HepG2 (cell line): Measurements from ENCODE around the gene ABCB6. TPM values are rescaled to one million over a fixed set of nuclear protein-coding genes. Genes with fewer than 3 reads are reported as not detected.

Experiments used
- ARID4A ChIP-seq: sonication (generic); formaldehyde crosslinking; IDR thresholded peaks from 2 replicates; pipeline ENCODE4 v1.5.0; 2020; ENCODE audit warnings: mild to moderate bottlenecking, missing genetic modification reagents, borderline replicate concordance
- ATF2 ChIP-seq: sonication (generic); formaldehyde crosslinking; IDR thresholded peaks from 2 replicates; pipeline ENCODE4 v1.4.0; 2020; ENCODE audit warnings: missing genetic modification reagents
- CREB3 ChIP-seq: sonication (generic); formaldehyde crosslinking; IDR thresholded peaks from 2 replicates; pipeline ENCODE4 v1.5.0; 2020; ENCODE audit warnings: missing genetic modification reagents
- FOXC1 ChIP-seq: sonication (generic); formaldehyde crosslinking; IDR thresholded peaks from 2 replicates; pipeline ENCODE4 v1.8.0; 2022; ENCODE audit warnings: mild to moderate bottlenecking, missing genetic modification reagents, borderline replicate concordance
- GZF1 ChIP-seq: sonication (generic); formaldehyde crosslinking; IDR thresholded peaks from 2 replicates; pipeline ENCODE4 v1.5.1; 2020; ENCODE audit warnings: mild to moderate bottlenecking, missing genetic modification reagents
- MED8 ChIP-seq: sonication (generic); formaldehyde crosslinking; IDR thresholded peaks from 2 replicates; pipeline ENCODE4 v1.8.1; 2023; ENCODE audit warnings: mild to moderate bottlenecking, missing genetic modification reagents; ENCODE audit not compliant: insufficient replicate concordance
- SMYD3 ChIP-seq: sonication (generic); formaldehyde crosslinking; IDR thresholded peaks from 2 replicates; pipeline ENCODE4 v1.8.1; 2023; ENCODE audit warnings: mild to moderate bottlenecking, missing genetic modification reagents
- SNRNP70 ChIP-seq: fragments of 200-400 bp; formaldehyde crosslinking; IDR thresholded peaks from 2 replicates; pipeline ENCODE4 v1.6.1; 2017; ENCODE audit warnings: mild to moderate bottlenecking, low read depth, low read length, moderate library complexity
- SP5 ChIP-seq: IDR thresholded peaks from 2 replicates; pipeline ENCODE4 v1.6.1; 2016; ENCODE audit warnings: low read depth, borderline replicate concordance
- STAT5B ChIP-seq: sonication (generic); formaldehyde crosslinking; IDR thresholded peaks from 2 replicates; pipeline ENCODE4 v1.4.0; 2020; ENCODE audit warnings: missing genetic modification reagents
- TFDP1 ChIP-seq: IDR thresholded peaks from 2 replicates; pipeline ENCODE4 v1.6.1; 2016; ENCODE audit warnings: missing compliant biosample characterization, missing genetic modification reagents, borderline replicate concordance
- TOE1 ChIP-seq: sonication (generic); formaldehyde crosslinking; IDR thresholded peaks from 2 replicates; pipeline ENCODE4 v1.4.0; 2020; ENCODE audit warnings: mild to moderate bottlenecking, missing genetic modification reagents
- U2AF1 ChIP-seq: fragments of 200-400 bp; formaldehyde crosslinking; optimal IDR thresholded peaks from 2 replicates; pipeline ENCODE3; 2017; ENCODE audit warnings: mild to moderate bottlenecking, low read depth, low read length
- ZBTB2 ChIP-seq: sonication (generic); formaldehyde crosslinking; IDR thresholded peaks from 2 replicates; pipeline ENCODE4 v1.8.0; 2022; ENCODE audit warnings: low read depth, missing genetic modification reagents
- ZC3H13 ChIP-seq: sonication (generic); formaldehyde crosslinking; IDR thresholded peaks from 2 replicates; pipeline ENCODE4 v1.8.1; 2023; ENCODE audit warnings: mild to moderate bottlenecking, missing genetic modification reagents, moderate library complexity
- ZNF101 ChIP-seq: sonication (generic); formaldehyde crosslinking; IDR thresholded peaks from 2 replicates; pipeline ENCODE4 v1.4.0; 2020; ENCODE audit warnings: mild to moderate bottlenecking, low read depth, missing genetic modification reagents, borderline replicate concordance
- ZNF549 ChIP-seq: sonication (generic); formaldehyde crosslinking; IDR thresholded peaks from 2 replicates; pipeline ENCODE4 v1.5.0; 2020; ENCODE audit warnings: missing genetic modification reagents
- ZNF709 ChIP-seq: sonication (generic); formaldehyde crosslinking; IDR thresholded peaks from 2 replicates; pipeline ENCODE4 v1.5.0; 2020; ENCODE audit warnings: mild to moderate bottlenecking, missing genetic modification reagents
- ZNF777 ChIP-seq: sonication (generic); formaldehyde crosslinking; IDR thresholded peaks from 2 replicates; pipeline ENCODE4 v1.4.0; 2020; ENCODE audit warnings: missing genetic modification reagents
- polyA plus RNA-seq, 8 experiments: library from polyadenylated mRNA; depleted of rRNA in 3 of 8; stranded (reverse) in 7 of 8; unstranded in 1 of 8; fragments of >200 nt; fragmentation: Illumina TruSeq in 4 of 8; extraction: Trizol in 4 of 8; gene quantifications; 2 replicates each; pipeline versions ENCODE4 v1.2.1 to v1.2.3, GENCODE V29; 2011 to 2016; ENCODE audit warnings: low read depth in 4 of 8, missing spikeins in 1 of 8, mixed read lengths in 1 of 8; ENCODE audit not compliant: insufficient read depth in 1 of 8
- total RNA-seq, 5 experiments: library from RNA; depleted of rRNA; stranded (reverse); fragments of >200 nt; fragmentation: Illumina TruSeq; extraction: Trizol; gene quantifications; 2 replicates each; pipeline ENCODE4 v1.2.3, GENCODE V29; 2016; ENCODE audit warnings: low read depth in 1 of 5

Gene ABCB6
- total and polyA plus RNA-seq, 2 of the 13 experiments (the other 11 are each of a cell fraction or from before 2014, with no cell fraction given), result 91.1 to 137 TPM

GRCh38 chr2:219253753-219254589 lies 35.2 kb upstream of the ABCB6 start, which contains the start of gene TUBA4A (continued):
- no peak for TF ChIP-seq ZBTB2 (CRISPR knock-in tag)
- TF ChIP-seq SP5 (CRISPR knock-in tag), result peak; percentile 62; the same call in 1 of the 2 replicates
- TF ChIP-seq ZNF549 (CRISPR knock-in tag), result no peak
- TF ChIP-seq TOE1 (CRISPR knock-in tag), result no peak
- 0 out of 2 replicates have a peak, but pooled peaks have one; percentile 25 for TF ChIP-seq ZC3H13
- no peak for TF ChIP-seq MED8 (CRISPR knock-in tag)
- no peak for TF ChIP-seq GZF1 (CRISPR knock-in tag)
- TF ChIP-seq FOXC1 (CRISPR knock-in tag), result peak; percentile 71
- TF ChIP-seq ARID4A (CRISPR knock-in tag), result peak; percentile 77
- TF ChIP-seq TFDP1 (CRISPR knock-in tag), result no peak
- TF ChIP-seq ZNF777 (CRISPR knock-in tag), result peak; percentile 54; the same call in 1 of the 2 replicates
- no peak for TF ChIP-seq CREB3 (CRISPR knock-in tag)
- no peak for TF ChIP-seq ZNF101 (CRISPR knock-in tag)
- TF ChIP-seq SNRNP70, result no peak
- no peak for TF ChIP-seq SMYD3 (CRISPR knock-in tag)
- TF ChIP-seq ZNF709 (CRISPR knock-in tag), result no peak; the same call in 1 of the 2 replicates
- TF ChIP-seq STAT5B (CRISPR knock-in tag), result no peak
- no peak for TF ChIP-seq ATF2 (CRISPR knock-in tag)
- no peak for TF ChIP-seq U2AF1
